IMR-90 (cell line): ENCODE measurements around the gene CRIM1. TPM values are rescaled to one million over a fixed set of nuclear protein-coding genes. Genes with fewer than 3 reads are reported as not detected.

Experiments used
- ATAC-seq: fragments of 200-7000 bp; cut with Tn5 transposase; 2 replicates; pipeline ENCODE4 v1.9.1; 2020; ENCODE audit warnings: low read depth, mild to moderate bottlenecking, moderate library complexity
- BruUV-seq: library from RNA; stranded (reverse); fragments of 400-500 nt; replicated peaks from 2 replicates; lab custom pipeline; 2021; lab: Mats Ljungman, UMichigan
- CTCF ChIA-PET: fragments of 300-600 bp; formaldehyde crosslinking; extraction: SDS; loops from one replicate; lab custom pipeline; 2021; ENCODE audit warnings: antibody characterized with exemption; lab: Yijun Ruan, JAX
- POLR2A ChIA-PET: fragments of 300-600 bp; sonication (Branson Sonifier 250); formaldehyde crosslinking; loops from one replicate; lab custom pipeline; 2022; ENCODE audit warnings: antibody characterized with exemption; ENCODE audit not compliant: unreplicated experiment; lab: Charles Lee
- DNase-seq: peaks from one replicate; pipeline ENCODE4 v3.0.0; 2013
- H2AFZ ChIP-seq: replicated peaks from 2 replicates; pipeline ENCODE3; 2013; ENCODE audit warnings: low read length, mild to moderate bottlenecking; ENCODE audit not compliant: poor library complexity
- H2AK5ac ChIP-seq: 2 replicates; pipeline ENCODE4 v1.6.1; 2013; ENCODE audit warnings: low read depth, low read length, inconsistent platforms
- H2AK9ac ChIP-seq: replicated peaks from 2 replicates; pipeline ENCODE3; 2013; ENCODE audit warnings: mild to moderate bottlenecking, low read depth, low read length, moderate library complexity; ENCODE audit not compliant: poor library complexity
- H2BK120ac ChIP-seq: 2 replicates; pipeline ENCODE4 v1.6.1; 2013; ENCODE audit warnings: low read depth, low read length, inconsistent platforms
- H2BK15ac ChIP-seq: 3 replicates; pipeline ENCODE4 v1.6.1; 2013; ENCODE audit warnings: low read depth, low read length, inconsistent platforms
- H2BK20ac ChIP-seq: 2 replicates; pipeline ENCODE4 v1.6.1; 2013; ENCODE audit warnings: low read depth, mild to moderate bottlenecking, inconsistent platforms, low read length, moderate library complexity
- H2BK5ac ChIP-seq: 2 replicates; pipeline ENCODE4 v1.6.1; 2013; ENCODE audit warnings: mild to moderate bottlenecking, low read depth, low read length, inconsistent platforms; ENCODE audit not compliant: poor library complexity, severe bottlenecking
- H3K14ac ChIP-seq: replicated peaks from 2 replicates; pipeline ENCODE4 v1.6.1; 2013; ENCODE audit warnings: low read depth, low read length, inconsistent platforms
- H3K18ac ChIP-seq: 2 replicates; pipeline ENCODE4 v1.6.1; 2013; ENCODE audit warnings: low read depth, low read length, control low read depth
- H3K23ac ChIP-seq: 2 replicates; pipeline ENCODE4 v1.6.1; 2013; ENCODE audit warnings: low read depth, low read length, inconsistent platforms
- H3K27ac ChIP-seq: 2 replicates; pipeline ENCODE4 v1.5.1; 2013; ENCODE audit warnings: mild to moderate bottlenecking, control low read depth, low read length; ENCODE audit not compliant: insufficient read depth
- H3K27me3 ChIP-seq: 2 replicates; pipeline ENCODE4 v1.6.1; 2013; ENCODE audit warnings: low read length; ENCODE audit not compliant: control insufficient read depth, insufficient read depth
- H3K36me3 ChIP-seq: 2 replicates; pipeline ENCODE4 v1.6.1; 2013; ENCODE audit warnings: low read length, mixed read lengths; ENCODE audit not compliant: control insufficient read depth, insufficient read depth
- H3K4ac ChIP-seq: 2 replicates; pipeline ENCODE4 v1.6.1; 2013; ENCODE audit warnings: low read depth, low read length, inconsistent platforms
- H3K4me1 ChIP-seq: 2 replicates; pipeline ENCODE4 v1.6.1; 2013; ENCODE audit warnings: low read length, mixed read lengths; ENCODE audit not compliant: control insufficient read depth, insufficient read depth
- H3K4me2 ChIP-seq: 2 replicates; pipeline ENCODE4 v1.6.1; 2013; ENCODE audit warnings: low read depth, mild to moderate bottlenecking, control low read depth, low read length, moderate library complexity
- H3K4me3 ChIP-seq: 2 replicates; pipeline ENCODE4 v1.5.1; 2013; ENCODE audit warnings: low read depth, mild to moderate bottlenecking, control low read depth, low read length, moderate library complexity; ENCODE audit not compliant: insufficient read depth
- H3K56ac ChIP-seq: 2 replicates; pipeline ENCODE4 v1.6.1; 2013; ENCODE audit warnings: low read length, inconsistent platforms; ENCODE audit not compliant: insufficient read depth; ENCODE audit errors: extremely low read depth
- H3K79me1 ChIP-seq, 2 experiments: 2 replicates each; pipeline ENCODE4 v1.6.1; 2013; ENCODE audit warnings: low read length in 2 of 2, inconsistent platforms in 1 of 2, low read depth in 1 of 2
- H3K9ac ChIP-seq: 2 replicates; pipeline ENCODE4 v1.6.1; 2013; ENCODE audit warnings: low read depth, low read length, control low read depth
- H3K9me1 ChIP-seq: 2 replicates; pipeline ENCODE4 v1.6.1; 2013; ENCODE audit warnings: low read length, inconsistent platforms; ENCODE audit not compliant: insufficient read depth
- H3K9me3 ChIP-seq: 2 replicates; pipeline ENCODE4 v1.6.1; 2013; ENCODE audit warnings: low read length; ENCODE audit not compliant: control insufficient read depth, insufficient read depth
- H4K20me1 ChIP-seq: 2 replicates; pipeline ENCODE4 v1.6.1; 2013; ENCODE audit warnings: low read length, inconsistent platforms; ENCODE audit not compliant: insufficient read depth
- H4K5ac ChIP-seq: 2 replicates; pipeline ENCODE4 v1.6.1; 2013; ENCODE audit warnings: mild to moderate bottlenecking, low read depth, low read length, control low read depth
- H4K8ac ChIP-seq, 2 experiments: 2 replicates each; pipeline ENCODE4 v1.6.1; 2013; ENCODE audit warnings: low read depth in 2 of 2, low read length in 2 of 2, control low read depth in 1 of 2, inconsistent platforms in 1 of 2
- H4K91ac ChIP-seq: 2 replicates; pipeline ENCODE4 v1.6.1; 2013; ENCODE audit warnings: low read depth, low read length, inconsistent platforms; ENCODE audit not compliant: insufficient read depth
- BHLHE40 ChIP-seq: fragments of 150-350 bp; IDR thresholded peaks from 2 replicates; pipeline ENCODE4 v1.6.1; 2016; ENCODE audit warnings: mild to moderate bottlenecking, low read depth, low read length
- CEBPB ChIP-seq: IDR thresholded peaks from 2 replicates; pipeline ENCODE4 v1.6.1; 2012; ENCODE audit warnings: low read depth, low read length, improper control_type of control experiment
- WGBS, 2 experiments: methylation state at CpG; one replicate each; pipeline versions ENCODE4 v1.1.5 to v1.1.7; 2013; ENCODE audit warnings: missing lambda C conversion rate in 2 of 2; ENCODE audit not compliant: insufficient read length in 1 of 2; ENCODE audit errors: extremely low coverage in 2 of 2; 5-methylcytosine and 5-hydroxymethylcytosine counted together
- dilution Hi-C: fragments of 300-500 bp; cut with HindIII; formaldehyde crosslinking; loops from one replicate; pipeline ENCODE4 v1.14.3; 2018; ENCODE audit warnings: low sequenced_read_pairs; ENCODE audit not compliant: unreplicated experiment
- in situ Hi-C: fragments of 300-500 bp; cut with MboI; formaldehyde crosslinking; loops from 3 replicates; pipeline ENCODE4 v1.14.3; 2019; ENCODE audit warnings: low sequenced_read_pairs, inconsistent platforms, mixed read lengths
- intact Hi-C: fragments of 100-400 bp; cut with micrococcal nuclease; formaldehyde crosslinking; loops from 2 replicates; pipeline ENCODE4 v1.10.0; 2022
- polyA plus RNA-seq, 3 experiments: library from polyadenylated mRNA; depleted of rRNA; stranded (reverse); fragments of >200 nt; gene quantifications; 2 replicates each; pipeline ENCODE4 v1.2.3, GENCODE V29; 2012; ENCODE audit warnings: low replicate concordance in 1 of 3
- total RNA-seq: library from RNA; depleted of rRNA; stranded (reverse); fragments of >200 nt; gene quantifications from 2 replicates; pipeline ENCODE4 v1.2.3, GENCODE V29; 2012

CRIM1 gene
- total and polyA plus RNA-seq, 2 of the 4 experiments (the other 2 are of a cell fraction) = 285 to 490 TPM

- Histone ChIP-seq H3K36me3 (peaks cover 35% of the 10 kb centered on the region), H3K18ac (no peak overlapping the region), H2BK5ac (no peak overlapping the region), H4K20me1 (no peaks in the 10 kb centered on the region), H2AK5ac (no peak overlapping the region), H3K27me3 (no peaks in the 10 kb centered on the region), H4K8ac (no peak overlapping the region), H2BK20ac (no peak overlapping the region), H3K9me1 (peaks cover 8% of the 10 kb centered on the region), H2BK120ac (no peak overlapping the region), H3K56ac (no peak overlapping the region), H3K9me3 (no peaks in the 10 kb centered on the region), H3K4me1 (peaks cover 7% of the 10 kb centered on the region), H3K27ac (no peak overlapping the region), H3K14ac (0 out of 2 replicates have a peak overlapping the region, but pooled peaks have one; percentile 14), H4K91ac (no peak overlapping the region), H3K23ac (no peak overlapping the region), H4K5ac (no peak overlapping the region), H3K4me2 (no peak overlapping the region), H2AK9ac (peak overlapping the region; percentile 15), H2AFZ (no peak overlapping the region), H2BK15ac (no peak overlapping the region), H3K4ac (no peak overlapping the region), H3K4me3 (no peak overlapping the region), H3K79me1 (peaks cover 35 to 78% of the 10 kb centered on the region in 2 experiments), H3K9ac (no peak overlapping the region)
- BruUV-seq = no TSS peak
- ChIA-PET CTCF (no interaction called here), POLR2A (interaction anchor here (1.1 kb wide), 1 partner anchor 14 kb away, joined by 3 read pairs; the partner anchor contains the start of gene FEZ2)
- intact Hi-C loops = no loop called here
- ATAC-seq (no peak), DNase-seq (no peak)
- TF ChIP-seq BHLHE40 = no peak
- TF ChIP-seq CEBPB = peak; percentile 59; the same call in 1 of the 2 replicates
- dilution Hi-C loops = no loop called here
- in situ Hi-C loops = no loop called here
- WGBS, 2 experiments = no CpG with 5 or more reads among the region's 1 CpG
These were observed 228.7 kb downstream of the CRIM1 start for GRCh38 chr2:36584148-36584794.
